ENCODE data around the gene IPO13. TPM values are rescaled to one million over a fixed set of nuclear protein-coding genes. Genes with fewer than 3 reads are reported as not detected.

IPO13 gene
- polyA plus RNA-seq, 1 donor, result 26.1 TPM

DNA sequence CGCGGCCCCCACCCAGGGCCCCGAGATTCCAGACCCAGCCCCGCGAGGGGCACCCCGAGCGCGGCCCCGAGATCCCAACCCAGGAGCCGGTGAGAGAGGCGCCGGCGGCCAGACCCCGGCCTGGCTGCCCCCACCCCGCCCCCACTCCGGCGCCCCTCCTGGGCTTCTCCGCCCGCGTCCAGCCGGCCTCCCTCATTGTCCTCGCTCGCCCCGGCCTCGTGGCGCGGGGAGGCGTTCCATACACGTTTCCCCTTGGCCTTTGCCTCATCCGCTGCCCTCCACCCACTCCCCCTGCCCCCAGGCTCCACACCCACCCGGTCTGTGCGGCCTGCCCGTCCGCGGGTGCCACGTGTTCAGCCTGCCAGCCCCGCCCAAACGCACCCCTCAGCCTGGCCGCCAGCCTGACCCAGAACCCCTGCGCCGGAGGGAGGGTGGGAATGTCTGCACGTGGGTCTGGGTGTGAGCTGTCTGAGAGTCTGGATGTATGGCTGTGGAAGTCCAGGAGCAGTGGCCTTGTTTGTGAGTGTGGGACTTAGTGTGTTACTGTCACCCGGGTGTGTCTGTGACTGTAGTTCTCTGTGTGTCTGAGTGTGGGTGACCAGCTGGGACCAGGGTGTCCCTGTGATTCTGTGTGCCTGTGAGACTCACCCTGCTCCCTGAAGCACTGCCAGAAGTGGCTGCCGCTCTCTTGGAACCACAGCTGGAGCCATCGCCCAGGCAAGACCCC is 32.9 kb downstream of the IPO13 start:
- peaks cover 40% of the 10 kb centered on the region for H3K4me1 ChIP-seq (ENCODE audit: control insufficient read depth, insufficient read depth, low read length)
- H3K36me3 ChIP-seq (ENCODE audit: control insufficient read depth, insufficient read depth, low read length), result peaks cover 34% of the 10 kb centered on the region

DNA sequence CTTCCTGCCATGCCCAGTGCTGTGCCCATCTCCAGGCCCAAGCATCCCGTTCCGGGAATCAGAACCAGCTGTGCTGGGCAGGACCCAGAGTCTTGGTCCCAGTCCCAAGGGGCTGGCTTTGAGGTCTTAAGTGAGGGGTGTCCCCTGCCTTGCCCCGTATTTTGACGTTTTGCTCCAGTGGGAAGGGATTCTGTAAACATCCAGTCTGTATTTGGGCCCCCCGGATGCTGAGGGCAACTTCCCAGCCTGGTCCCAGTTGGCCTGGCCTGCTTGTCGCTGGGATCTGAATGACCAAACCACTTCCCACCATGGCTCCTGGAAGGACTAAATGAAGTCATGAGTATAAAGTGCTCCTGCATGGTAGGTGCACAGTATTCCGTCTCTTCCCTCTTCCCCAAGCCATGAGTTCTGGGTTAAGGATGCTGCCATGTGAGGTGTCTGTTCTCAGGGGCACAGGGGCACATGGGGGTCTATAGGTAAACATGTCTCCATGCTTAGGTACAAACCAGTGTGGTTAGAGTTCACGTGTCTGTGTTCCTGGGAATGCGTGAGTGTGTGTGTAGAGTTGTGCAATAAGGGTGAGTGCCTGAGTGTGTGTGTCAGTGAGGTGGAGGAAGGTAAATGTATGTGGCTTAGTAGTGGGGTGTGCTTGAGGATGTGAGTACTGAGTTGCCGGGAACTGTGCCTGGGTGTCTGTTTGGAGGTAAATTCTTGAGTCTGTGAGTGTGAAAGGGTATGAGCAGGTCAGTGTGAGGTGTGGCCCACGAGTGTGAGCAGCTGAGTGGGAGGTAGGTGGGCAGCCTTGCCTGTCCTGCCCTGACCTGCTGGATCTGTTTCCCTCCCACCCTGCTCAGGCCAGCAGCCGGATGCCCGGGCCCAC is 33.7 kb downstream of the IPO13 start:
- H3K27ac ChIP-seq (ENCODE audit: low read length), result peak overlapping the region; percentile 28
- no peaks in the 10 kb centered on the region for H3K27me3 ChIP-seq (ENCODE audit: control insufficient read depth, insufficient read depth, low read length)
- H3K9me3 ChIP-seq (ENCODE audit: control insufficient read depth, low read depth, low read length), result no peaks in the 10 kb centered on the region
- peak overlapping the region; percentile 45 for H3K4me3 ChIP-seq (ENCODE audit: low read length)
- H3K36me3 ChIP-seq (ENCODE audit: control insufficient read depth, insufficient read depth, low read length), result peaks cover 40% of the 10 kb centered on the region
- peak in 1 of 2 donors; percentile 24 for DNase-seq
- no CpG with 5 or more reads among the region's 13 CpGs for WGBS (ENCODE audit: insufficient coverage, low lambda C conversion rate)
- H3K4me1 ChIP-seq (ENCODE audit: control insufficient read depth, insufficient read depth, low read length), result peaks cover 40% of the 10 kb centered on the region

More for the DNA sequence above, 32.9 kb downstream of the IPO13 start:
- Histone ChIP-seq H3K27me3 (ENCODE audit: control insufficient read depth, insufficient read depth, low read length) (no peaks in the 10 kb centered on the region), H3K9me3 (ENCODE audit: control insufficient read depth, low read depth, low read length) (no peaks in the 10 kb centered on the region), H3K4me3 (ENCODE audit: low read length) (peak overlapping the region; percentile 45), H3K27ac (ENCODE audit: low read length) (peak overlapping the region; percentile 28)
- DNase-seq, result peak; percentile 68 to 82
- WGBS (ENCODE audit: insufficient coverage, low lambda C conversion rate), result no CpG with 5 or more reads among the region's 45 CpGs

DNA sequence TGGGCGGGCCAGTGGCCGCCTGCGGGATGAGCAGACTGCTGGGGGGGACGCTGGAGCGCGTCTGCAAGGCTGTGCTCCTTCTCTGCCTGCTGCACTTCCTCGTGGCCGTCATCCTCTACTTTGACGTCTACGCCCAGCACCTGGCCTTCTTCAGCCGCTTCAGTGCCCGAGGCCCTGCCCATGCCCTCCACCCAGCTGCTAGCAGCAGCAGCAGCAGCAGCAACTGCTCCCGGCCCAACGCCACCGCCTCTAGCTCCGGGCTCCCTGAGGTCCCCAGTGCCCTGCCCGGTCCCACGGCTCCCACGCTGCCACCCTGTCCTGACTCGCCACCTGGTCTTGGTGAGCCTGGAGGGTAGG is 34.4 kb downstream of the IPO13 start:
- Histone ChIP-seq H3K27me3 (ENCODE audit: control insufficient read depth, insufficient read depth, low read length) (no peaks in the 10 kb centered on the region), H3K27ac (ENCODE audit: low read length) (no peak overlapping the region), H3K9me3 (ENCODE audit: control insufficient read depth, low read depth, low read length) (no peaks in the 10 kb centered on the region), H3K4me1 (ENCODE audit: control insufficient read depth, insufficient read depth, low read length) (peaks cover 37% of the 10 kb centered on the region), H3K4me3 (ENCODE audit: low read length) (no peak overlapping the region), H3K36me3 (ENCODE audit: control insufficient read depth, insufficient read depth, low read length) (peaks cover 42% of the 10 kb centered on the region)
- no CpG with 5 or more reads among the region's 20 CpGs for WGBS (ENCODE audit: insufficient coverage, low lambda C conversion rate)
- DNase-seq, result no peak

DNA sequence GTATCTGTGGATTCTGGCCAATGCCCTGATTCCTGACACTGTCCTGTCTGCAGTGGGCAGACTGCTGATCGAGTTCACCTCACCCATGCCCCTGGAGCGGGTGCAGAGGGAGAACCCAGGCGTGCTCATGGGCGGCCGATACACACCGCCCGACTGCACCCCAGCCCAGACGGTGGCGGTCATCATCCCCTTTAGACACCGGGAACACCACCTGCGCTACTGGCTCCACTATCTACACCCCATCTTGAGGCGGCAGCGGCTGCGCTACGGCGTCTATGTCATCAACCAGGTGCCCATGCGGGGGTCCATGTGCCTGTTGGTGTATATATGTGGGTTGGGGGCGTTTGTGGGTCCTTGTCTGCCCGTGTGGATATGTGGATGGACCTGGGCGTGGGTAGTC is 34.9 kb downstream of the IPO13 start:
- peaks cover 37% of the 10 kb centered on the region for H3K4me1 ChIP-seq (ENCODE audit: control insufficient read depth, insufficient read depth, low read length)
- no CpG with 5 or more reads among the region's 20 CpGs for WGBS (ENCODE audit: insufficient coverage, low lambda C conversion rate)
- DNase-seq, result no peak
- peaks cover 37% of the 10 kb centered on the region for H3K36me3 ChIP-seq (ENCODE audit: control insufficient read depth, insufficient read depth, low read length)
- no peak overlapping the region for H3K27ac ChIP-seq (ENCODE audit: low read length)
- H3K27me3 ChIP-seq (ENCODE audit: control insufficient read depth, insufficient read depth, low read length), result no peaks in the 10 kb centered on the region
- H3K9me3 ChIP-seq (ENCODE audit: control insufficient read depth, low read depth, low read length), result no peaks in the 10 kb centered on the region
- no peak overlapping the region for H3K4me3 ChIP-seq (ENCODE audit: low read length)

DNA sequence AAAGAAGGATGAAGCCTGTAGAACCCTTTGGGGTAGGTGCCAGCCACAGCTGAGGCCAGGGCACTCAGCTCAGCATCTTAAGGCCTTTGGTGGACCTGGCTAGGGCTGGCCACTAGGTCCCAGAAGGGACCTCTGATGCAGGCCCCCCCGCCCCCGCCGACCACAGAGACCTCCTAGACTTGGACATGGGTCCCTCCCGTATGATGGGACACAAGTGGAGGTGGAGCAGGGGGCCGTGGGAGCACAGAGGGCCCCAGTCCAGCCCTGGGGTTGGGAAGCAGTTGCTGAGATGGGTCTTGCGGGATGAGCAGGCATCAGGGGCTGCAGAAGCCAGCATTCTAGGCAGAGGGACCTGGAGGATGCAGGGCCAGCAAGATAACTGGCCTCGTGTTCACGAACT is 35.5 kb downstream of the IPO13 start:
- Histone ChIP-seq H3K27me3 (ENCODE audit: control insufficient read depth, insufficient read depth, low read length) (no peaks in the 10 kb centered on the region), H3K9me3 (ENCODE audit: control insufficient read depth, low read depth, low read length) (no peaks in the 10 kb centered on the region), H3K4me1 (ENCODE audit: control insufficient read depth, insufficient read depth, low read length) (peaks cover 38% of the 10 kb centered on the region), H3K36me3 (ENCODE audit: control insufficient read depth, insufficient read depth, low read length) (peaks cover 31% of the 10 kb centered on the region), H3K4me3 (ENCODE audit: low read length) (no peak overlapping the region), H3K27ac (ENCODE audit: low read length) (no peak overlapping the region)
- WGBS (ENCODE audit: insufficient coverage, low lambda C conversion rate), result 100% methylated on average over 2 of the region's 8 CpGs
- no peak for DNase-seq

DNA sequence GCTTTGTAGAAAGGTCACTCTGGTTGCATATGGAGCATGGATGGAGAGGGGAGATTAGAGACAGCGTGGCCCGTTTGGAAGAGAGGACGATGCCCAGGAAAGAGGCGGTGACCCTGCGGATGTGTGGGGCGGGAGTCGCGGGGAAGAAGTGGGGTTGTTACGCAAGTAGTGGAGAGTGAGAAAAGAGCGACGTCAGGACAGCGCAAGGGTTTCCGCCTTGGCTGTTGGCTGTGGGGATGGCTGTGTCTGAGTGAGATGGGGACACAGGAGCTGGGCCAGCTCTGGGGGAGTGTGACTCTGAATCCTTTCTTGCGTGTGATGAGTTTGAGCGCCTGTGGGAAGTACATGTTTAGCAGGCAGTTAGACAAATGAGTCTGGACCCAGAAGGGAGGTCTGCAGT is 36.1 kb downstream of the IPO13 start:
- Histone ChIP-seq H3K9me3 (ENCODE audit: control insufficient read depth, low read depth, low read length) (no peaks in the 10 kb centered on the region), H3K36me3 (ENCODE audit: control insufficient read depth, insufficient read depth, low read length) (peaks cover 25% of the 10 kb centered on the region), H3K4me1 (ENCODE audit: control insufficient read depth, insufficient read depth, low read length) (peaks cover 41% of the 10 kb centered on the region), H3K27ac (ENCODE audit: low read length) (no peak overlapping the region), H3K4me3 (ENCODE audit: low read length) (no peak overlapping the region), H3K27me3 (ENCODE audit: control insufficient read depth, insufficient read depth, low read length) (no peaks in the 10 kb centered on the region)
- no peak for DNase-seq
- WGBS (ENCODE audit: insufficient coverage, low lambda C conversion rate), result no CpG with 5 or more reads among the region's 15 CpGs

DNA sequence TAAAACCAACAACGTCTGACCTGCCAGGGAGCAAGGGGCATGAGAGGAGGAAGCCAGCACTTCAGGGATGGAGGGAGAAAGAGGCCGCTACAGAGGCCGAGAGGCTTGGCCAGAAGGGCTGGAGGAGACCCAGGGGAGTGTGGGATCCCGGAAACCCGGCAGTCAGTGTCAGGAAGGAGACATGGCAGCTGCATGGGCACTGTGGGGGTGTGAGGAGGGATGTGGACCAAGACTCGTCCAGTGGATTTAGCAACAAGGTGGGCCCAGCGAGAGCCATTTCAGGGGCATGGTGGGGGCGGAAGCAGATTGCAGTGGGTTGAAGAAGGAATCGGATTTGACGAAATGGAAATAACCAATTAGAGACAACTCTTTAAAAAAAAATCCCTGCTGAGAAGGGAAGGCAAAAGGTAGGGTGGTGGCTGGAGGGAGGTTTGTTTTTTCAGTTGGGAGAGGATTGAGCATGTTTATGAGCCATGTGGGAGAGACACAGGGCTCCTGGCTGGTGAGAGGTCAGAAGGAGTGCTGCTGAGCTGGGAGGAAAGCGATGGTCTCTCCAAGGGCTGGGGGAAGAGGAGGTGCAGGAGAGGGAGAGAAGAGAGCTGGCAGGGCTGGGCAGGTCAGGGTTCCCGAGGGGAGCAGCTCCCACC is 36.6 kb downstream of the IPO13 start:
- no peak overlapping the region for H3K4me3 ChIP-seq (ENCODE audit: low read length)
- peaks cover 20% of the 10 kb centered on the region for H3K36me3 ChIP-seq (ENCODE audit: control insufficient read depth, insufficient read depth, low read length)
- WGBS (ENCODE audit: insufficient coverage, low lambda C conversion rate), result no CpG with 5 or more reads among the region's 12 CpGs
- no peak for DNase-seq
- H3K27me3 ChIP-seq (ENCODE audit: control insufficient read depth, insufficient read depth, low read length), result no peaks in the 10 kb centered on the region
- no peak overlapping the region for H3K27ac ChIP-seq (ENCODE audit: low read length)
- H3K4me1 ChIP-seq (ENCODE audit: control insufficient read depth, insufficient read depth, low read length), result peaks cover 41% of the 10 kb centered on the region
- H3K9me3 ChIP-seq (ENCODE audit: control insufficient read depth, low read depth, low read length), result no peaks in the 10 kb centered on the region

DNA sequence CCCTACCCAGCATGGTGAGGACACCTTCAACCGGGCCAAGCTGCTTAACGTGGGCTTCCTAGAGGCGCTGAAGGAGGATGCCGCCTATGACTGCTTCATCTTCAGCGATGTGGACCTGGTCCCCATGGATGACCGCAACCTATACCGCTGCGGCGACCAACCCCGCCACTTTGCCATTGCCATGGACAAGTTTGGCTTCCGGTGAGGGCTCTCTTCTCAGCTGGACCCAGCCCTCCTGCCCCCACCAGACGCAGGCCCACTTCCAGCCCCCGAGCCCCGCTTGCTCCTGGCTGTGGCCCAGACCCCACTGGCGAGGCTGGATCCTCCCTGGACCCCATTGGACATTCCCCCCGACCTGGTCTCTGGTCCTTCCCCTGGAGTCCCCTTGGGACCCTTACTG is 38.1 kb downstream of the IPO13 start:
- Histone ChIP-seq H3K27ac (ENCODE audit: low read length) (no peak overlapping the region), H3K36me3 (ENCODE audit: control insufficient read depth, insufficient read depth, low read length) (peaks cover 20% of the 10 kb centered on the region), H3K4me1 (ENCODE audit: control insufficient read depth, insufficient read depth, low read length) (peaks cover 34% of the 10 kb centered on the region), H3K4me3 (ENCODE audit: low read length) (no peak overlapping the region), H3K27me3 (ENCODE audit: control insufficient read depth, insufficient read depth, low read length) (no peaks in the 10 kb centered on the region), H3K9me3 (ENCODE audit: control insufficient read depth, low read depth, low read length) (no peaks in the 10 kb centered on the region)
- DNase-seq, result no peak
- WGBS (ENCODE audit: insufficient coverage, low lambda C conversion rate), result no CpG with 5 or more reads among the region's 16 CpGs

DNA sequence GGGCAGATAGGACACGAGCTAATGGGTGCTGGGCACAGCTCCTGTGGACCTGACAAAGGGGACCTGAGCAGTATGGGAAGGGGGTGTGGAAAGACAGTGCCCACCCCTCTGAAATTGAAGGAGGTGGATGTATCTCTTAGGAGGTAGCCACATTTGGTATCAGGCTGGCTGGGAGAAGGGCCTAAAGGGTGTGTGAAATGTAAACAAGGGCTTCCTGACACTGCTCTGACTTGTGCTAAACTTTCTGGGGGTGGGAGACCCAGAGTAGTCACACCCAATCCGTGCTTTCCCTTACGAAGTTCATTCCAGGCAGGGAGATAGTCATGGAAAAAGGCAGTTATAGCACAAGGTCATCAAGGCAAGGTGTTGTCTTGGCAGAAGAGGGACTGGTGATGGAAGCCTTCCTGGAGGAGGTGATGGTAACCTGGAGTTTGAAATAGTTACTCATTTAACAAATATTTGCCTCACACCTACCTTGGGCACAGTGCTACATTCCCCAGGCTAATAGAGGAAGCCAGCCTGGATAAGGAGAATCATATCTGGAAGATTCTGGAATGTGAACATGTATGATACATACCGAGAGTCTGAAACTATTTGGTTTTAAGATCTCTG is 39.3 kb downstream of the IPO13 start:
- no peaks in the 10 kb centered on the region for H3K27me3 ChIP-seq (ENCODE audit: control insufficient read depth, insufficient read depth, low read length)

DNA sequence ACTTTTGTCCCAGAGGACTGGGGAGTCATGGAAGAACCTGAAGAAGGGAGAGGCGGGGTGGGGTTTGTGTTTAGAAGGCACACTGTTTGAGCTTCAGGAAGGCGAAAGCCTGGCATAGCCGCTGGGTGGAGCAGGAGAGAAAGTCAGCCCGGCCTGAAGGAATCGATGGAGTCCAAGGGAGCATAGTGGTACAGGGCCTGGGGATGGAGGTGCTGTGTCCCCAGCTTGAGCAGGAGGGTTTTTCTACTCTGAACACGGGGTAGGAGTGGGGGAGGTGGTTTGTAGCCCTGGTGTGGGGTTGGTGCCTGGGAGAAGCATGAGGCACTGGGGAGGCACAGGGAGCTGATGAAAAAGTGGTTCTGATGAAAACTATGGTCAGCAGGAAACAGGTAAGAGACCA is 40.0 kb downstream of the IPO13 start:
- WGBS (ENCODE audit: insufficient coverage, low lambda C conversion rate), result 60% methylated on average over 1 of the region's 6 CpGs
- H3K27me3 ChIP-seq (ENCODE audit: control insufficient read depth, insufficient read depth, low read length), result no peaks in the 10 kb centered on the region
- peak in 1 of 2 donors; percentile 51 for DNase-seq
- H3K27ac ChIP-seq (ENCODE audit: low read length), result peak overlapping the region; percentile 49
- H3K4me1 ChIP-seq (ENCODE audit: control insufficient read depth, insufficient read depth, low read length), result peaks cover 37% of the 10 kb centered on the region
- no peaks in the 10 kb centered on the region for H3K9me3 ChIP-seq (ENCODE audit: control insufficient read depth, low read depth, low read length)
- no peak overlapping the region for H3K4me3 ChIP-seq (ENCODE audit: low read length)
- peaks cover 14% of the 10 kb centered on the region for H3K36me3 ChIP-seq (ENCODE audit: control insufficient read depth, insufficient read depth, low read length)

More for the DNA sequence above, 39.3 kb downstream of the IPO13 start:
- DNase-seq, result no peak
- Histone ChIP-seq H3K9me3 (ENCODE audit: control insufficient read depth, low read depth, low read length) (no peaks in the 10 kb centered on the region), H3K27ac (ENCODE audit: low read length) (peak overlapping the region; percentile 49), H3K4me1 (ENCODE audit: control insufficient read depth, insufficient read depth, low read length) (peaks cover 34% of the 10 kb centered on the region), H3K4me3 (ENCODE audit: low read length) (no peak overlapping the region), H3K36me3 (ENCODE audit: control insufficient read depth, insufficient read depth, low read length) (peaks cover 20% of the 10 kb centered on the region)
- WGBS (ENCODE audit: insufficient coverage, low lambda C conversion rate), result no CpG with 5 or more reads among the region's 4 CpGs

Measured in large intestine (tissue), 3 donors.